Gastrocnemius medialis (tissue), 4 donors: Measurements from ENCODE around the gene PDAP1. TPM values are rescaled to one million over a fixed set of nuclear protein-coding genes. Genes with fewer than 3 reads are reported as not detected.
"Not testable (repeated sequence)": the region's sequence is repeated elsewhere in the genome, so short reads cannot be mapped to it uniquely, and the experiment has no call there.

Source experiments
- ATAC-seq, 2 donors: fragments of 150-250 bp; one replicate each; pipeline ENCODE4 v1.9.1; 2016
- DNase-seq, 2 donors: peaks; one replicate each; pipeline ENCODE4 v3.0.0-alpha.2; 2019
- H3K27ac ChIP-seq, 4 donors: fragments of 200-600 bp; sonication (generic); 1 replicate in 1 of 4; 2 replicates in 3 of 4; pipeline ENCODE4 v1.5.1; 2016 to 2018; ENCODE audit warnings: mild to moderate bottlenecking in 2 of 4, moderate library complexity in 1 of 4
- H3K27me3 ChIP-seq, 3 donors: fragments of 200-600 bp; sonication (generic) in 2 of 3; 1 replicate in 1 of 3; 2 replicates in 2 of 3; pipeline versions ENCODE4 v1.5.1 to v1.6.0; 2016 to 2019; ENCODE audit warnings: mild to moderate bottlenecking in 1 of 3, moderate library complexity in 1 of 3
- H3K36me3 ChIP-seq, 2 donors: fragments of 200-600 bp; sonication (generic) in 1 of 2; one replicate each; pipeline ENCODE4 v1.5.1; 2017 to 2018
- H3K4me1 ChIP-seq, 2 donors: fragments of 200-600 bp; sonication (generic) in 1 of 2; one replicate each; pipeline ENCODE4 v1.5.1; 2016 to 2017; ENCODE audit warnings: mild to moderate bottlenecking in 2 of 2
- H3K4me3 ChIP-seq, 4 donors: fragments of 200-600 bp; sonication (generic) in 3 of 4; 1 replicate in 1 of 4; 2 replicates in 3 of 4; pipeline ENCODE4 v1.5.1; 2016 to 2019; ENCODE audit warnings: mild to moderate bottlenecking in 2 of 4
- H3K9me3 ChIP-seq, 3 donors: fragments of 200-600 bp; sonication (generic) in 2 of 3; 1 replicate in 1 of 3; 2 replicates in 2 of 3; pipeline ENCODE4 v1.5.1; 2016 to 2019
- CTCF ChIP-seq, 5 experiments: fragments of 450-650 bp in 3 of 5; fragments of 200-600 bp in 2 of 5; sonication (generic) in 2 of 5; IDR thresholded peaks in 4 of 5; conservative IDR thresholded peaks in 1 of 5; 1 replicate in 4 of 5; 2 replicates in 1 of 5; pipeline ENCODE4 v1.5.1; 2016 to 2019; ENCODE audit warnings: antibody characterized with exemption in 5 of 5, mild to moderate bottlenecking in 3 of 5, moderate library complexity in 3 of 5
- POLR2A ChIP-seq, 2 donors: fragments of 450-650 bp; IDR thresholded peaks; one replicate each; pipeline ENCODE4 v1.6.1; 2017; ENCODE audit warnings: antibody characterized with exemption in 2 of 2, mild to moderate bottlenecking in 2 of 2, moderate library complexity in 2 of 2
- in situ Hi-C, 4 donors: fragments of 200-750 bp; cut with MboI; loops; one replicate each; pipeline versions ENCODE4 v1.15.0 to v1.8.0; 2017; ENCODE audit warnings: low sequenced_read_pairs in 4 of 4
- intact Hi-C: fragments of 100-400 bp; cut with DNase I; formaldehyde crosslinking; loops from one replicate; pipeline ENCODE4 v1.15.1; 2023; ENCODE audit warnings: low total_unique reads
- total RNA-seq, 4 donors: library from RNA; depleted of rRNA; stranded (reverse); fragments of >200 nt; gene quantifications; one replicate each; pipeline versions ENCODE4 v1.1.0 to v1.2.3, GENCODE V29; 2016

PDAP1 gene
- total RNA-seq, 4 donors from 2014 or later: 81.7 to 258 (median 198) TPM

GRCh38 chr7:99415513-99416127 lies 7.2 kb upstream of the PDAP1 start:
- intact Hi-C loops, H3K9me3 ChIP-seq, H3K27me3 ChIP-seq, ATAC-seq, H3K4me3 ChIP-seq, H3K4me1 ChIP-seq: not testable (repeated sequence)
- TF ChIP-seq CTCF (IDR thresholded peaks at IDR 0.05 in 4 of 5, conservative IDR thresholded peaks at IDR 0.05 in 1 of 5): peak; percentile 25 to 56 (median 48)
- in situ Hi-C loops: loop anchor here in 1 of 4 donors (10.0 kb wide), 1 partner anchor 51 kb away; no protein-coding TSS in a partner anchor
- Histone ChIP-seq H3K36me3 (peaks cover 0 to 92% of the 10 kb centered on the region in 2 donors), H3K27ac (peak overlapping the region in 1 of 4 donors; percentile 31)
- peak in 1 of 2 donors; percentile 65 for DNase-seq

GRCh38 chr7:99410635-99411034 lies 2.2 kb upstream of the PDAP1 start:
- intact Hi-C loops: no loop called here
- Histone ChIP-seq H3K9me3 (no peaks in the 10 kb centered on the region), H3K27ac (no peak overlapping the region), H3K4me3 (no peak overlapping the region), H3K27me3 (no peaks in the 10 kb centered on the region), H3K36me3 (peaks cover 0 to 51% of the 10 kb centered on the region in 2 donors), H3K4me1 (peaks cover 30 to 33% of the 10 kb centered on the region in 2 donors)
- TF ChIP-seq CTCF (IDR thresholded peaks at IDR 0.05 in 4 of 5, conservative IDR thresholded peaks at IDR 0.05 in 1 of 5) (no peak), POLR2A (IDR thresholded peaks at IDR 0.05) (no peak)
- DNase-seq (no peak), ATAC-seq (no peak)
- in situ Hi-C loops: loop anchor here in 1 of 4 donors (10.0 kb wide), 1 partner anchor 46 kb away; no protein-coding TSS in a partner anchor

- H3K27ac ChIP-seq: peak overlapping the region; percentile 93 to 99 (median 96)
- no peak for ATAC-seq
- intact Hi-C loops: loop anchor here (5.0 kb wide), 1 partner anchor 83 kb away; the partner anchor contains the start of gene ARPC1A
- in situ Hi-C loops: loop anchor here in 1 of 4 donors (10.0 kb wide), 1 partner anchor 45 kb away; no protein-coding TSS in a partner anchor
- H3K9me3 ChIP-seq: no peaks in the 10 kb centered on the region
- peak overlapping the region; percentile 96 to 100 (median 99) for H3K4me3 ChIP-seq
- H3K36me3 ChIP-seq: peaks cover 0 to 43% of the 10 kb centered on the region in 2 donors
- DNase-seq: no peak
- H3K27me3 ChIP-seq: no peaks in the 10 kb centered on the region
- peaks cover 33 to 38% of the 10 kb centered on the region in 2 donors for H3K4me1 ChIP-seq
- TF ChIP-seq CTCF (IDR thresholded peaks at IDR 0.05 in 4 of 5, conservative IDR thresholded peaks at IDR 0.05 in 1 of 5): no peak
- no peak for TF ChIP-seq POLR2A (IDR thresholded peaks at IDR 0.05)
Observed at GRCh38 chr7:99409806-99410205, 1.4 kb upstream of the PDAP1 start.

- TF ChIP-seq POLR2A (IDR thresholded peaks at IDR 0.05) (no peak), CTCF (IDR thresholded peaks at IDR 0.05 in 4 of 5, conservative IDR thresholded peaks at IDR 0.05 in 1 of 5) (no peak)
- Histone ChIP-seq H3K4me3 (peak overlapping the region; percentile 96 to 100 (median 99)), H3K27me3 (no peaks in the 10 kb centered on the region), H3K9me3 (no peaks in the 10 kb centered on the region), H3K27ac (peak overlapping the region; percentile 93 to 99 (median 96)), H3K4me1 (peaks cover 39 to 40% of the 10 kb centered on the region in 2 donors), H3K36me3 (peaks cover 0 to 44% of the 10 kb centered on the region in 2 donors)
- in situ Hi-C loops (no loop called here), intact Hi-C loops (loop anchor here (5.0 kb wide), 1 partner anchor 82 kb away; the partner anchor contains the start of gene ARPC1A)
- DNase-seq (no peak), ATAC-seq (no peak)
Observed at GRCh38 chr7:99409192-99409572, 785 bp upstream of the PDAP1 start.
